OCI-LY1 (cell line): Measurements from ENCODE around the gene B3GNT5.

ENCODE experiments used
- H2AFZ ChIP-seq: fragments of 200-600 bp; sonication (generic), shearing (Covaris generic); 2 replicates; pipeline ENCODE4 v1.6.0; 2014; ENCODE audit warnings: antibody characterized with exemption, mild to moderate bottlenecking, low read length
- H3F3A ChIP-seq: fragments of 200-600 bp; sonication (generic), shearing (Covaris generic); 2 replicates; pipeline ENCODE4 v1.6.0; 2014; ENCODE audit warnings: mild to moderate bottlenecking, antibody characterized with exemption, low read length, moderate library complexity; ENCODE audit not compliant: insufficient read depth
- H3K27ac ChIP-seq: fragments of 200-600 bp; sonication (generic); 2 replicates; pipeline ENCODE4 v1.5.1; 2014; ENCODE audit warnings: low read length, mixed run types, mild to moderate bottlenecking, low read depth; ENCODE audit not compliant: poor library complexity, severe bottlenecking
- H3K27me3 ChIP-seq: fragments of 200-600 bp; sonication (generic); 2 replicates; pipeline ENCODE4 v1.6.0; 2014; ENCODE audit warnings: antibody characterized with exemption, mild to moderate bottlenecking, low read length, moderate library complexity; ENCODE audit not compliant: insufficient read depth
- H3K36me3 ChIP-seq: fragments of 200-600 bp; sonication (generic); 2 replicates; pipeline ENCODE4 v1.6.1; 2014; ENCODE audit warnings: mild to moderate bottlenecking, antibody characterized with exemption, low read length, moderate library complexity, mixed read lengths; ENCODE audit not compliant: insufficient read depth
- H3K4me1 ChIP-seq: fragments of 200-600 bp; sonication (generic); 2 replicates; pipeline ENCODE4 v1.5.1; 2014; ENCODE audit warnings: mild to moderate bottlenecking, low read length, moderate library complexity; ENCODE audit not compliant: insufficient read depth, severe bottlenecking
- H3K4me2 ChIP-seq: fragments of 200-600 bp; sonication (generic), shearing (Covaris generic); 2 replicates; pipeline ENCODE4 v1.6.1; 2014; ENCODE audit warnings: low read length
- H3K4me3 ChIP-seq: fragments of 200-600 bp; sonication (generic); 2 replicates; pipeline ENCODE4 v1.5.1; 2014; ENCODE audit warnings: low read length, low read depth, mild to moderate bottlenecking, mixed read lengths; ENCODE audit not compliant: poor library complexity, severe bottlenecking
- H3K79me2 ChIP-seq: fragments of 200-600 bp; shearing (Covaris generic); 2 replicates; pipeline ENCODE4 v1.6.1; 2016; ENCODE audit warnings: mixed run types, low read length, mixed read lengths; ENCODE audit not compliant: insufficient read depth
- H3K9ac ChIP-seq: fragments of 200-600 bp; sonication (generic), shearing (Covaris generic); 2 replicates; pipeline ENCODE4 v1.6.1; 2014; ENCODE audit warnings: mild to moderate bottlenecking, low read length, mixed read lengths
- H3K9me2 ChIP-seq: fragments of 200-600 bp; sonication (generic), shearing (Covaris generic); 2 replicates; pipeline ENCODE4 v1.6.1; 2014; ENCODE audit warnings: low read depth, mild to moderate bottlenecking, low read length, mixed read lengths
- H3K9me3 ChIP-seq: fragments of 200-600 bp; shearing (Covaris generic); 2 replicates; pipeline ENCODE4 v1.6.1; 2014; ENCODE audit warnings: low read length, mixed read lengths
- H4K20me1 ChIP-seq: fragments of 200-600 bp; sonication (generic), shearing (Covaris generic); 2 replicates; pipeline ENCODE4 v1.6.0; 2016; ENCODE audit warnings: mild to moderate bottlenecking, low read length; ENCODE audit not compliant: insufficient read depth
- CTCF ChIP-seq: fragments of 200-600 bp; sonication (generic), shearing (Covaris generic); IDR thresholded peaks from 2 replicates; pipeline ENCODE4 v1.5.1; 2017; ENCODE audit warnings: mild to moderate bottlenecking, antibody characterized with exemption, low read length, moderate library complexity, mixed read lengths
- EZH2 ChIP-seq: fragments of 200-600 bp; sonication (generic), shearing (Covaris generic); IDR thresholded peaks from 2 replicates; pipeline ENCODE4 v1.8.0; 2017; ENCODE audit warnings: borderline replicate concordance, mixed run types, mild to moderate bottlenecking, antibody characterized with exemption, low read length, moderate library complexity, mixed read lengths

The B3GNT5 gene

GRCh38 chr3:183252973-183253527 lies at the start of gene B3GNT5:
Gene B3GNT5, plus strand, starts transcription at chr3:183253253. Its CDS starts 16,546 bp downstream, at chr3:183269799.
- Histone ChIP-seq H3K9ac (no peak within 1 kb of the TSS), H3K9me3 (no peaks in the 10 kb centered on the region), H3K9me2 (no peaks in the 10 kb centered on the region), H3K4me1 (no peaks in the 10 kb centered on the region), H3K4me2 (no peak within 1 kb of the TSS), H3K79me2 (no peaks in the 10 kb centered on the region), H3F3A (no peaks in the 10 kb centered on the region), H3K27ac (no peak within 1 kb of the TSS), H3K27me3 (no peaks in the 10 kb centered on the region; the same call in 1 of the 2 replicates), H2AFZ (no peak within 1 kb of the TSS), H3K36me3 (no peaks in the 10 kb centered on the region), H3K4me3 (no peak within 1 kb of the TSS), H4K20me1 (no peaks in the 10 kb centered on the region)
- TF ChIP-seq CTCF (no peak), EZH2 (no peak)

DNA sequence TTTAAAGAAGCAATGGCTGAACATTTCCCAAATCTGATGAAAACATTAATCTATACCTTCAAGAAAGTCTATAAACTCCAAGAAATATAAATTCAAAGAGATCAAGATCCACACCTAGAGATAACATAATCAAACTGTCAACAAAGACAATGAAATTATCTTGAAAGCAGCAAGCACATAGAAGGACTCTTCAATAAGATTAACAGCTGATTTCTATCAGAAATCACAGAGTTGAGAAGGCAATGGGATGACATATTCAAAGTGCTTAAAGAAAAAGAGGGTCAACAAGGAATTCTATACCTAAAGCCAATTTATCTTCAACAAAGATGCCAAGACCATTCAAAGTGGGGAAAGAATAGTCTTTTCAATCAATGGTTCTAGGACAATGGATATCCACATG lies 49.4 kb upstream of the B3GNT5 start:
- no peak for TF ChIP-seq CTCF
- TF ChIP-seq EZH2, result no peak
- H3K79me2 ChIP-seq, result no peaks in the 10 kb centered on the region
- H3K27me3 ChIP-seq, result no peaks in the 10 kb centered on the region
- peaks cover 11% of the 10 kb centered on the region for H3K9me3 ChIP-seq
- no peaks in the 10 kb centered on the region for H3K9me2 ChIP-seq
- H3K36me3 ChIP-seq, result no peaks in the 10 kb centered on the region
- no peaks in the 10 kb centered on the region for H4K20me1 ChIP-seq
- no peak overlapping the region for H3K9ac ChIP-seq
- no peak overlapping the region for H3K27ac ChIP-seq
- H3K4me3 ChIP-seq, result no peak overlapping the region
- H3K4me2 ChIP-seq, result no peak overlapping the region
- no peaks in the 10 kb centered on the region for H3F3A ChIP-seq
- H2AFZ ChIP-seq, result no peak overlapping the region
- H3K4me1 ChIP-seq, result no peaks in the 10 kb centered on the region

DNA sequence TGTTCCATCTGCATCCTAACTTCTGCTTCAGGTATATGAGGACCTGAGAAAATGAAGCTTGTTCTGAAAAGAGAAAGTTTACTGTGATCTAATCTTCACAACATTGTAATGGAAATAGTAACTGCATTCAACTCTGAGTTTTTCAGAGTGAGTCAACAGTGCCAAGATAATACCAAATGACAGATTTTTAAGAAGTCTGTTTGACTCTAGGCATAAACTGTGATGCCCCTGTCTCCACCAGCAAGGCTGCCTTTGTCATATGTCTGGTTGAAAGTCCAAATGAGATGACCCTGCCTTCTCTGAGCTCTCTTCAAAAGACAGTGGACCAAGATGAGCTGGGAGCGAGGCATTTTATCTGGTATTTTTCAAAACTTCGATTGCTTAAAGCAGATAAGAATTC lies 44.8 kb upstream of the B3GNT5 start:
- no peak overlapping the region for H3K9ac ChIP-seq
- no peak overlapping the region for H3K27ac ChIP-seq
- H3K36me3 ChIP-seq, result no peaks in the 10 kb centered on the region
- H3K4me2 ChIP-seq, result no peak overlapping the region
- H3F3A ChIP-seq, result no peaks in the 10 kb centered on the region
- no peaks in the 10 kb centered on the region for H3K9me2 ChIP-seq
- H3K27me3 ChIP-seq, result no peaks in the 10 kb centered on the region; the same call in 1 of the 2 replicates
- H2AFZ ChIP-seq, result no peak overlapping the region
- H3K4me1 ChIP-seq, result no peaks in the 10 kb centered on the region
- H3K79me2 ChIP-seq, result no peaks in the 10 kb centered on the region
- H3K4me3 ChIP-seq, result no peak overlapping the region
- H4K20me1 ChIP-seq, result no peaks in the 10 kb centered on the region
- TF ChIP-seq CTCF (no peak), EZH2 (no peak)
- peaks cover 8% of the 10 kb centered on the region for H3K9me3 ChIP-seq
